ENCODE results near the gene KRT3.

DNA sequence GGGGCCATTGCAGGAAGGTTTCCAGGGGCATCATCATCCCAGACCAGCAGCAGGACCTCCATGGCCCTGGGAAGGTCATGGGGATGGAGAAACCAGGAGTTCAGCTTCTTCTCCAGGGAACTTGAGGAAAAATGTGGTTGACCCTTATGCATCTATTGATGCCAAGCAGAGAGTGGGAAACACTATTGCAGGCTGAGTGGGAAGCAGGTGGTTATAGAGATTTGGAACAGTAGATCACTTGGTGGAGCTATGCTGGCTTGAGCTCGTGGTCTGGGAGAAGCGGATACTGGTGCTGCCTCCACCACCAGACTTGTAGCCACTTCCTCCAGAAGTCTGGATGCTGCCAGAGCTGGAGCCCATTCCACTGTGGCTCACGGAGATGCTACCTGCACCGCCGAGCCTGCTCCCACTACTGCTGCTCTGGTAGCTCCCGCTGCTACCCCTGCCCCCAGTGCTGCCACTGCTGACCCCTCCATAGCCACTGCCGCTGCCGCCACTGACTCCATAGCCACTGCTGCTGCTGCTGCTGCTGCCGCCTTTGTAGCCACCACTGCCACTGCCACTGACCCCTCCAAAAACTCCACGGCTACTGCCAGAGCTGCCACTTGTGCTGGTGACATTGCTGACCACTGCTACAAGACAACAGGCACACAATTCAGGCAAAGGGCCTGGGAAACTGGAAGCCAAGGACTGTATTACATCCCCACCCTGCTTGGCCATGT, 27.3 kb downstream of the KRT3 start:
- TF ChIP-seq, protein P1, sequence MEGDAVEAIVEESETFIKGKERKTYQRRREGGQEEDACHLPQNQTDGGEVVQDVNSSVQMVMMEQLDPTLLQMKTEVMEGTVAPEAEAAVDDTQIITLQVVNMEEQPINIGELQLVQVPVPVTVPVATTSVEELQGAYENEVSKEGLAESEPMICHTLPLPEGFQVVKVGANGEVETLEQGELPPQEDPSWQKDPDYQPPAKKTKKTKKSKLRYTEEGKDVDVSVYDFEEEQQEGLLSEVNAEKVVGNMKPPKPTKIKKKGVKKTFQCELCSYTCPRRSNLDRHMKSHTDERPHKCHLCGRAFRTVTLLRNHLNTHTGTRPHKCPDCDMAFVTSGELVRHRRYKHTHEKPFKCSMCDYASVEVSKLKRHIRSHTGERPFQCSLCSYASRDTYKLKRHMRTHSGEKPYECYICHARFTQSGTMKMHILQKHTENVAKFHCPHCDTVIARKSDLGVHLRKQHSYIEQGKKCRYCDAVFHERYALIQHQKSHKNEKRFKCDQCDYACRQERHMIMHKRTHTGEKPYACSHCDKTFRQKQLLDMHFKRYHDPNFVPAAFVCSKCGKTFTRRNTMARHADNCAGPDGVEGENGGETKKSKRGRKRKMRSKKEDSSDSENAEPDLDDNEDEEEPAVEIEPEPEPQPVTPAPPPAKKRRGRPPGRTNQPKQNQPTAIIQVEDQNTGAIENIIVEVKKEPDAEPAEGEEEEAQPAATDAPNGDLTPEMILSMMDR (IDR thresholded peaks at IDR 0.05) = no peak
- TF ChIP-seq, protein P2, sequence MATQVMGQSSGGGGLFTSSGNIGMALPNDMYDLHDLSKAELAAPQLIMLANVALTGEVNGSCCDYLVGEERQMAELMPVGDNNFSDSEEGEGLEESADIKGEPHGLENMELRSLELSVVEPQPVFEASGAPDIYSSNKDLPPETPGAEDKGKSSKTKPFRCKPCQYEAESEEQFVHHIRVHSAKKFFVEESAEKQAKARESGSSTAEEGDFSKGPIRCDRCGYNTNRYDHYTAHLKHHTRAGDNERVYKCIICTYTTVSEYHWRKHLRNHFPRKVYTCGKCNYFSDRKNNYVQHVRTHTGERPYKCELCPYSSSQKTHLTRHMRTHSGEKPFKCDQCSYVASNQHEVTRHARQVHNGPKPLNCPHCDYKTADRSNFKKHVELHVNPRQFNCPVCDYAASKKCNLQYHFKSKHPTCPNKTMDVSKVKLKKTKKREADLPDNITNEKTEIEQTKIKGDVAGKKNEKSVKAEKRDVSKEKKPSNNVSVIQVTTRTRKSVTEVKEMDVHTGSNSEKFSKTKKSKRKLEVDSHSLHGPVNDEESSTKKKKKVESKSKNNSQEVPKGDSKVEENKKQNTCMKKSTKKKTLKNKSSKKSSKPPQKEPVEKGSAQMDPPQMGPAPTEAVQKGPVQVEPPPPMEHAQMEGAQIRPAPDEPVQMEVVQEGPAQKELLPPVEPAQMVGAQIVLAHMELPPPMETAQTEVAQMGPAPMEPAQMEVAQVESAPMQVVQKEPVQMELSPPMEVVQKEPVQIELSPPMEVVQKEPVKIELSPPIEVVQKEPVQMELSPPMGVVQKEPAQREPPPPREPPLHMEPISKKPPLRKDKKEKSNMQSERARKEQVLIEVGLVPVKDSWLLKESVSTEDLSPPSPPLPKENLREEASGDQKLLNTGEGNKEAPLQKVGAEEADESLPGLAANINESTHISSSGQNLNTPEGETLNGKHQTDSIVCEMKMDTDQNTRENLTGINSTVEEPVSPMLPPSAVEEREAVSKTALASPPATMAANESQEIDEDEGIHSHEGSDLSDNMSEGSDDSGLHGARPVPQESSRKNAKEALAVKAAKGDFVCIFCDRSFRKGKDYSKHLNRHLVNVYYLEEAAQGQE (IDR thresholded peaks at IDR 0.05; ENCODE audit: insufficient read depth in 1 of 2, low read depth in 2 of 2, low read length in 1 of 2) = no peak
- TF ChIP-seq POLR2AphosphoS5 (IDR thresholded peaks at IDR 0.05; ENCODE audit: low read depth, low read length) (no peak), SIN3A (IDR thresholded peaks at IDR 0.05; ENCODE audit: borderline replicate concordance, insufficient read depth, low read depth, low read length) (no peak), TCF7L2 (IDR thresholded peaks at IDR 0.05; ENCODE audit: low read depth, low read length) (no peak)

Data from Panc1 (cell line).